Astrocyte (in vitro differentiated cells and primary cell): ENCODE measurements around the gene SPNS2. TPM values are rescaled to one million over a fixed set of nuclear protein-coding genes. Genes with fewer than 3 reads are reported as not detected.

Source experiments
- DNase-seq: peaks from one replicate; pipeline ENCODE4 v3.0.0-alpha.2; 2010; ENCODE audit warnings: low read depth
- FAIRE-seq: peaks from 2 replicates; lab custom pipeline; 2011; peaks lifted over from hg19 to GRCh38; lab: Jason Lieb, UNC
- H2AFZ ChIP-seq: 2 replicates; pipeline ENCODE4 v1.6.0; 2012; ENCODE audit warnings: low read depth, low read length, inconsistent platforms
- H3K27ac ChIP-seq: 2 replicates; pipeline ENCODE4 v1.5.1; 2011; ENCODE audit warnings: low read depth, low read length, inconsistent platforms
- H3K27me3 ChIP-seq: 2 replicates; pipeline ENCODE4 v1.6.0; 2011; ENCODE audit warnings: low read length, inconsistent platforms; ENCODE audit not compliant: insufficient read depth
- H3K36me3 ChIP-seq: 2 replicates; pipeline ENCODE4 v1.5.1; 2011; ENCODE audit warnings: low read length, inconsistent platforms; ENCODE audit not compliant: insufficient read depth
- H3K4me1 ChIP-seq: 2 replicates; pipeline ENCODE4 v1.5.1; 2011; ENCODE audit warnings: low read length, inconsistent platforms; ENCODE audit not compliant: insufficient read depth
- H3K4me2 ChIP-seq: 2 replicates; pipeline ENCODE4 v1.6.0; 2012; ENCODE audit warnings: low read length, inconsistent platforms
- H3K4me3 ChIP-seq: 2 replicates; pipeline ENCODE4 v1.5.1; 2011; ENCODE audit warnings: low read depth, mild to moderate bottlenecking, low read length, inconsistent platforms; ENCODE audit not compliant: insufficient read depth
- H3K79me2 ChIP-seq: 2 replicates; pipeline ENCODE4 v1.6.0; 2012; ENCODE audit warnings: mild to moderate bottlenecking, low read length, inconsistent platforms; ENCODE audit not compliant: insufficient read depth
- H3K9ac ChIP-seq: 2 replicates; pipeline ENCODE4 v1.6.0; 2012; ENCODE audit warnings: mild to moderate bottlenecking, low read length, inconsistent platforms
- H3K9me3 ChIP-seq: 2 replicates; pipeline ENCODE4 v1.5.1; 2012; ENCODE audit warnings: low read depth, mild to moderate bottlenecking, low read length, inconsistent platforms; ENCODE audit not compliant: insufficient read depth
- H4K20me1 ChIP-seq: 2 replicates; pipeline ENCODE4 v1.6.0; 2012; ENCODE audit warnings: low read length, inconsistent platforms; ENCODE audit not compliant: insufficient read depth
- H3K27ac Mint-ChIP-seq: one replicate; pipeline ENCODE4 v1.8.0; 2021; ENCODE audit warnings: mild to moderate bottlenecking, mixed read lengths; ENCODE audit not compliant: unreplicated experiment
- H3K27me3 Mint-ChIP-seq: one replicate; pipeline ENCODE4 v1.8.0; 2021; ENCODE audit warnings: low read depth, mixed read lengths; ENCODE audit not compliant: unreplicated experiment
- H3K36me3 Mint-ChIP-seq: one replicate; pipeline ENCODE4 v1.8.0; 2021; ENCODE audit warnings: low read depth, mixed read lengths; ENCODE audit not compliant: unreplicated experiment
- H3K4me1 Mint-ChIP-seq: one replicate; pipeline ENCODE4 v1.8.0; 2021; ENCODE audit warnings: low read depth, mixed read lengths; ENCODE audit not compliant: unreplicated experiment
- H3K4me3 Mint-ChIP-seq: one replicate; pipeline ENCODE4 v1.8.0; 2021; ENCODE audit warnings: mild to moderate bottlenecking, moderate library complexity, mixed read lengths; ENCODE audit not compliant: unreplicated experiment
- H3K9me3 Mint-ChIP-seq: one replicate; pipeline ENCODE4 v1.8.0; 2021; ENCODE audit warnings: mild to moderate bottlenecking, mixed read lengths; ENCODE audit not compliant: unreplicated experiment
- EZH2 ChIP-seq: IDR thresholded peaks from 2 replicates; pipeline ENCODE4 v1.6.1; 2012; ENCODE audit warnings: mild to moderate bottlenecking, low read length, inconsistent platforms; ENCODE audit not compliant: insufficient read depth
- total RNA-seq: library from RNA; stranded (reverse); gene quantifications from 2 replicates; pipeline ENCODE4 v1.2.1, GENCODE V29; 2021
- TF ChIP-seq, protein P1 (sequence below): IDR thresholded peaks from 2 replicates; pipeline ENCODE4 v1.5.1; 2011; ENCODE audit warnings: low read depth, mild to moderate bottlenecking, inconsistent platforms, low read length, moderate library complexity; ENCODE audit not compliant: insufficient read depth

The SPNS2 gene
- total RNA-seq, 1 donor from 2014 or later = 4.3 TPM

DNA sequence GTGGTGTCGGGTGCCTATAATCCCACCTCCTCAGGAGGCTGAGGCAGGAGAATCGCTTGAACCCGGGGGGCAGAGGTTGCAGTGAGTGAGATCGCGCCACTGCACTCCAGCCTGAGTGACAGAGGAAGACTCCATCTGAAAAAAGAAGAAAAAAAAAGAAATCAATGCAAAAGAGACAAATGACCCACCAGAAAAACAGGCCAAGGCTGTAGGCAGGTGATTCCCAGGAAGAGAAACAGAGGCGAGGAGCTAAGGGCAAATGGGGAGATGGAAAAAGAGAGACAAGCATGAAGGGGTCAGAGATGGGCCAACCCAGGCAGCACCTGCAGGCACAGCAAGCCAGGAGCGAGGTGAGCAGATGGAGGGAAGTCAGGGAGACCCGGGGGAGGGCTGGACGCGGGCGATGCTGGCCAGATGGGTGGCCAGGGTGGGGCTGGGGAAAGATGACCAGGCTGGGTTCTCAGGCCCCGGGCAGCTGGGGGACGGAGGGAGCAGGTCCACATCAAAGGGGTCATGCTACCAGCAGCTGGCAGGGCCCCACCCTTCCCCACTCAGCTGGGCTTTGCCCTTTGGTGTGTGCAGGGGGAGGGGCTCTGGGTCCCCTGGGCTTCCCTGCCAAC, 31.0 kb downstream of the SPNS2 start:
- no peak for DNase-seq
- Histone ChIP-seq H3K27ac (no peak overlapping the region), H3K4me3 (no peak overlapping the region), H4K20me1 (no peaks in the 10 kb centered on the region), H3K9me3 (no peaks in the 10 kb centered on the region), H3K9ac (no peak overlapping the region), H3K4me2 (no peak overlapping the region), H3K36me3 (no peaks in the 10 kb centered on the region), H2AFZ (no peak overlapping the region), H3K27me3 (peaks cover 19% of the 10 kb centered on the region), H3K4me1 (no peaks in the 10 kb centered on the region), H3K79me2 (no peaks in the 10 kb centered on the region)
- Mint-ChIP-seq H3K27me3 (peaks cover 46% of the 10 kb centered on the region), H3K4me3 (peak overlapping the region; percentile 54), H3K9me3 (peaks cover 3% of the 10 kb centered on the region), H3K36me3 (no peaks in the 10 kb centered on the region), H3K27ac (no peak overlapping the region), H3K4me1 (no peaks in the 10 kb centered on the region)
- TF ChIP-seq EZH2 = no peak
- TF ChIP-seq, protein P1, sequence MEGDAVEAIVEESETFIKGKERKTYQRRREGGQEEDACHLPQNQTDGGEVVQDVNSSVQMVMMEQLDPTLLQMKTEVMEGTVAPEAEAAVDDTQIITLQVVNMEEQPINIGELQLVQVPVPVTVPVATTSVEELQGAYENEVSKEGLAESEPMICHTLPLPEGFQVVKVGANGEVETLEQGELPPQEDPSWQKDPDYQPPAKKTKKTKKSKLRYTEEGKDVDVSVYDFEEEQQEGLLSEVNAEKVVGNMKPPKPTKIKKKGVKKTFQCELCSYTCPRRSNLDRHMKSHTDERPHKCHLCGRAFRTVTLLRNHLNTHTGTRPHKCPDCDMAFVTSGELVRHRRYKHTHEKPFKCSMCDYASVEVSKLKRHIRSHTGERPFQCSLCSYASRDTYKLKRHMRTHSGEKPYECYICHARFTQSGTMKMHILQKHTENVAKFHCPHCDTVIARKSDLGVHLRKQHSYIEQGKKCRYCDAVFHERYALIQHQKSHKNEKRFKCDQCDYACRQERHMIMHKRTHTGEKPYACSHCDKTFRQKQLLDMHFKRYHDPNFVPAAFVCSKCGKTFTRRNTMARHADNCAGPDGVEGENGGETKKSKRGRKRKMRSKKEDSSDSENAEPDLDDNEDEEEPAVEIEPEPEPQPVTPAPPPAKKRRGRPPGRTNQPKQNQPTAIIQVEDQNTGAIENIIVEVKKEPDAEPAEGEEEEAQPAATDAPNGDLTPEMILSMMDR = no peak
- FAIRE-seq = no peak

DNA sequence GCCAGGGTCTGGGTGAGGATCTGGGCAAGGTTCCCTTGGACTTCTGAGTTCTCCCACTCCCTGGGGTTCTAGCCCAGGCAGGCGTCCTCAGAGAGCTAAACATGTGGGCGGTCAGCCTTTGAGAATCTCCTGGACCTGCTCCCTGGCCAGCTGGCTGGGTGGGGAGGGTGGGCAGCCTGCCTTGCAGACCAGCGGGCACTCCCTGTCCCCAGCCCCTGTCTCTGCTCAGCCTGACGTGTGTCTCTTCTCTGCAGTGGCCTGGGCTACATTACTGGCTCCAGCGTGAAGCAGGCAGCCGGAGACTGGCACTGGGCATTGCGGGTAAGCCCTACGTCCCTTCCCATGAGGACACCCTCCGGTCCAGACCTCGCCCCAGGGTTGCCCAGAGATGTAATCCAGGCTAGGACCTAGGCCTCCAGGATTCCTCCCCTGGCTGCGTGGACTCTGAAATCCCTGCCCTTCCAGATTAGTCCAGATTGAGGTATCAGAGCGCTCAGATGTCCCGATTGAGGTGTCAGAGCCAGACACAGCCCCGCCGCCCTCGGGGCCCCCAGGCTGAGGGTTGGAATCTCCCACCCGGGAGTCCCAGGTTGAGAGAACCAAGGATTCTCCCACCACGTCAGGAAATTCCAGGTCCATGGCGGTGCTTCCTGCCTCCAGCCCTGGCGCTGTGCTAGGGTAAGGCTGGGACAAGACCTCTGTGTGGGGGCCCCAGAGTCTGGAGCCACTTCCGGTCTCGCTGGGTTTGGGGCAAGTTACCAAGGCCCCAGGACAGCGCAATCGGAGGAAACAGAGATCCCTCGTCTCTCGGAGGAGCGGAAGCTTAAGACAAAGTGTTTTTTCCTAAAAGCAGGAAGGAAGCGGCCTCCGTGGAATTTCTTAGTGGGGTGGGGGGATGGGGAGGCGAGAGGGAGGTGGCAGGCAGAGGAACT, 32.4 kb downstream of the SPNS2 start:
- no peak for DNase-seq
- Histone ChIP-seq H3K79me2 (no peaks in the 10 kb centered on the region), H3K9ac (no peak overlapping the region), H3K36me3 (no peaks in the 10 kb centered on the region), H3K9me3 (no peaks in the 10 kb centered on the region), H3K27me3 (peaks cover 12% of the 10 kb centered on the region), H3K4me2 (no peak overlapping the region), H3K4me1 (no peaks in the 10 kb centered on the region), H3K27ac (no peak overlapping the region), H2AFZ (no peak overlapping the region), H4K20me1 (no peaks in the 10 kb centered on the region), H3K4me3 (no peak overlapping the region)
- TF ChIP-seq, protein P1 = no peak
- TF ChIP-seq EZH2 = no peak
- H3K4me1 Mint-ChIP-seq = no peaks in the 10 kb centered on the region
- H3K27ac Mint-ChIP-seq = no peak overlapping the region
- H3K9me3 Mint-ChIP-seq = peaks cover under 1% of the 10 kb centered on the region
- H3K4me3 Mint-ChIP-seq = no peak overlapping the region
- H3K27me3 Mint-ChIP-seq = peaks cover 38% of the 10 kb centered on the region
- no peak for FAIRE-seq
- no peaks in the 10 kb centered on the region for H3K36me3 Mint-ChIP-seq
